DMS53 treated with DMSO at 0.1 percent for 48 hours (cell line): ENCODE measurements around the gene PTPN6.

Source experiments
- DNase-seq: peaks from one replicate; lab custom pipeline; 2025; ENCODE audit not compliant: unreplicated experiment; lab: John Stamatoyannopoulos, UW

PTPN6 gene

GRCh38 chr12:6965026-6965661, 14.0 kb downstream of the PTPN6 start:
- DNase-seq: peak; percentile 95

- DNase-seq: no peak
These were observed 14.6 kb downstream of the PTPN6 start for GRCh38 chr12:6965714-6966113.

GRCh38 chr12:6966351-6966750, 15.2 kb downstream of the PTPN6 start:
- no peak for DNase-seq

GRCh38 chr12:6967651-6968100, 16.5 kb downstream of the PTPN6 start:
- DNase-seq: no peak

- DNase-seq: no peak
These were observed 17.3 kb downstream of the PTPN6 start for GRCh38 chr12:6968426-6968825.

GRCh38 chr12:6970096-6970527, 19.0 kb downstream of the PTPN6 start:
- DNase-seq: no peak

GRCh38 chr12:6974180-6974579, 23.0 kb downstream of the PTPN6 start:
- no peak for DNase-seq

GRCh38 chr12:6975297-6976032, 24.3 kb downstream of the PTPN6 start:
- DNase-seq: no peak

GRCh38 chr12:6977653-6978052, 26.5 kb downstream of the PTPN6 start:
- no peak for DNase-seq

- no peak for DNase-seq
These were observed 27.0 kb downstream of the PTPN6 start for GRCh38 chr12:6978188-6978587.

- no peak for DNase-seq
These were observed 27.5 kb downstream of the PTPN6 start for GRCh38 chr12:6978611-6979011.

GRCh38 chr12:6979021-6979420, 27.9 kb downstream of the PTPN6 start:
- no peak for DNase-seq

- DNase-seq: no peak
These were observed 28.3 kb downstream of the PTPN6 start for GRCh38 chr12:6979453-6979852.

- DNase-seq: no peak
These were observed 28.9 kb downstream of the PTPN6 start for GRCh38 chr12:6980075-6980474.

- no peak for DNase-seq
These were observed 29.6 kb downstream of the PTPN6 start for GRCh38 chr12:6980740-6981139.

GRCh38 chr12:6981152-6982052, 30.2 kb downstream of the PTPN6 start:
- DNase-seq: no peak

- no peak for DNase-seq
These were observed 31.4 kb downstream of the PTPN6 start for GRCh38 chr12:6982532-6982931.

- DNase-seq: no peak
These were observed 36.9 kb downstream of the PTPN6 start for GRCh38 chr12:6987956-6988553.

GRCh38 chr12:6996040-6996441, 44.9 kb downstream of the PTPN6 start:
- DNase-seq: peak; percentile 28

- DNase-seq: no peak
These were observed 47.7 kb downstream of the PTPN6 start for GRCh38 chr12:6998715-6999451.
